HG02678 (cell line): Measurements from ENCODE around the gene MZF1.
"Not testable (repeated sequence)": the region's sequence is repeated elsewhere in the genome, so short reads cannot be mapped to it uniquely, and the experiment has no call there.

Experiments used
- ATAC-seq: cut with Tn5 transposase; IDR thresholded peaks from one replicate; pipeline ENCODE4 v1.9.1; 2021; ENCODE audit warnings: mild to moderate bottlenecking, moderate library complexity; ENCODE audit not compliant: unreplicated experiment

Gene MZF1

GRCh38 chr19:58572818-58573657 is at the start of gene MZF1:
TSS of gene MZF1 (minus strand) at chr19:58573335. CDS start at chr19:58571389, 1,946 bp downstream.
- ATAC-seq: peak; percentile 54

GRCh38 chr19:58607213-58607612 is 34.1 kb upstream of the MZF1 start:
- ATAC-seq: not testable (repeated sequence)

- not testable (repeated sequence) for ATAC-seq
Measured at GRCh38 chr19:58606251-58606896, 33.2 kb upstream of the MZF1 start.

- no peak for ATAC-seq
Measured at GRCh38 chr19:58586133-58586765, 13.1 kb upstream of the MZF1 start.

- no peak for ATAC-seq
Measured at GRCh38 chr19:58585442-58586132, 12.5 kb upstream of the MZF1 start.

GRCh38 chr19:58584498-58585441 is 11.6 kb upstream of the MZF1 start:
- ATAC-seq: no peak

- ATAC-seq: no peak
Measured at GRCh38 chr19:58582985-58583384, 9.8 kb upstream of the MZF1 start.

GRCh38 chr19:58581227-58582141 is 8.3 kb upstream of the MZF1 start:
- no peak for ATAC-seq

- ATAC-seq: no peak
Measured at GRCh38 chr19:58579473-58580142, 6.5 kb upstream of the MZF1 start.

GRCh38 chr19:58578012-58578925 is 5.1 kb upstream of the MZF1 start:
- ATAC-seq: no peak

GRCh38 chr19:58577581-58577980 is 4.4 kb upstream of the MZF1 start:
- ATAC-seq: not testable (repeated sequence)

GRCh38 chr19:58575183-58576041 is 2.3 kb upstream of the MZF1 start:
- peak; percentile 40 for ATAC-seq

GRCh38 chr19:58573658-58574164 is 576 bp upstream of the MZF1 start:
- ATAC-seq: no peak

GRCh38 chr19:58572026-58572817 is 913 bp downstream of the MZF1 start:
- no peak for ATAC-seq

- no peak for ATAC-seq
Measured at GRCh38 chr19:58571575-58571947, 1.6 kb downstream of the MZF1 start.
